HG02623 (cell line): ENCODE measurements around the gene ETAA1.

Experiments used
- ATAC-seq: cut with Tn5 transposase; IDR thresholded peaks from one replicate; pipeline ENCODE4 v1.9.1; 2021; ENCODE audit warnings: moderate library complexity; ENCODE audit not compliant: unreplicated experiment

Gene ETAA1

DNA sequence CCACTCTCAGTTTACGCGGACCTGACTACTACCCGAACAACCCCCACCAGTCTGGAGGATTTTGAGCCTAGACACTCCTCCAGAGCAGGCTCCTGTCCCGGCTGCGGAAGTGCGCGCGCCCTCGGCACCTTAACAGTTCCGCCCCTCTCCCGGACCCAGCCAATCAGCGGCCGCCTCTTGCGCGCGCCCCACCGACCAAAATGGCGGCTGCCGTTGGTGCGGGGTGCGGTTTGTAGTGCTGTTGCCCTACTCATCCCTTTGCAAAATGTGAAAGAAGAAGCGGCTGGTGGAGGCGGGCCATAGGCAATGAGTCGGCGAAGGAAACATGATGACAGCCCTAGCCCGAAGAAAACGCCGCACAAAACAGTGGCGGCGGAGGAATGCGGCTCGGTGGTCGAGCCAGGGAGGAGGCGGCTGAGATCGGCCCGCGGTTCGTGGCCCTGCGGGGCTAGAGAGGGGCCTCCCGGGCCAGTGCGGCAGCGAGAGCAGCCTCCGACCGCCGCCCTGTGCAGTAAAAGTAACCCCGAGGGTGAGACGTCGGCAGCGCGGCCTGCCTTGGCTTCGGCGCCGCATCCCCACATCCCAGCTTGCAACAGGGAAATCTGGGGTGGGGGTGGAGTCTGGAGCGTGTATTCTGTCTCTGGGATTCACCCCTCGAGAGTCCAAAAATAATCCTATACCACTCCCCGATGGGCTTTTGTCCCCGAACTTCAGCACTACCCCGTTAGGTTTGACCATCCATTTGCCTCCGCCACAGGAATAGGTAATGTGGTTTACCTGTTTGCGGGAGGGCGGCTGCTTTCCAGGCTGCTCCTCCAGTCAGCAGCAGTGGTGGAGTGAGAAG lies at the start of gene ETAA1:
Gene ETAA1 (plus strand): TSS at position 191 of the 844 bp plus-strand sequence. CDS start 116 bp downstream, at position 307.
- peak; percentile 99 for ATAC-seq

GRCh38 chr2:67366832-67367412 lies 30.2 kb upstream of the ETAA1 start:
- ATAC-seq: no peak

GRCh38 chr2:67374481-67374880 lies 22.7 kb upstream of the ETAA1 start:
- no peak for ATAC-seq

DNA sequence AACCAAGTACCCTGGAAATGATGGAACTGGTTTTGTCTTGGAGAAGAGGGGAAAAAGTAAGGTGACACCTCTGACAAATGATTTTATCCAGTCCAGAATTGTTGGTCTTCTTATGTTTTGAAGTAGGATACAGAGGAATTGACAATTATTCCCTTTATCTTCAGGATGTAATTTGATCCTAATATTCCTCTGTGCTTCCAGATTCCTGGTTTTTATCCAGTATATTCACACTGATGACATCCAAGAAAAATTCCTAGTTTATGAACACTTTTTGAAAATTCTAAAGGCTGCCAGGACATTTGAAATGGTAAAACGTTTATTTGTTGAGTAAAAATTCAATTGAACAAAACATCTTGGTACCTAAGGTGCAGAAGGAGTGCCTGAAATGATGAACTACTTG lies 22.2 kb upstream of the ETAA1 start:
- no peak for ATAC-seq

GRCh38 chr2:67378555-67378954 lies 18.6 kb upstream of the ETAA1 start:
- ATAC-seq: no peak

- no peak for ATAC-seq
These were observed 18.1 kb upstream of the ETAA1 start for GRCh38 chr2:67379048-67379447.

DNA sequence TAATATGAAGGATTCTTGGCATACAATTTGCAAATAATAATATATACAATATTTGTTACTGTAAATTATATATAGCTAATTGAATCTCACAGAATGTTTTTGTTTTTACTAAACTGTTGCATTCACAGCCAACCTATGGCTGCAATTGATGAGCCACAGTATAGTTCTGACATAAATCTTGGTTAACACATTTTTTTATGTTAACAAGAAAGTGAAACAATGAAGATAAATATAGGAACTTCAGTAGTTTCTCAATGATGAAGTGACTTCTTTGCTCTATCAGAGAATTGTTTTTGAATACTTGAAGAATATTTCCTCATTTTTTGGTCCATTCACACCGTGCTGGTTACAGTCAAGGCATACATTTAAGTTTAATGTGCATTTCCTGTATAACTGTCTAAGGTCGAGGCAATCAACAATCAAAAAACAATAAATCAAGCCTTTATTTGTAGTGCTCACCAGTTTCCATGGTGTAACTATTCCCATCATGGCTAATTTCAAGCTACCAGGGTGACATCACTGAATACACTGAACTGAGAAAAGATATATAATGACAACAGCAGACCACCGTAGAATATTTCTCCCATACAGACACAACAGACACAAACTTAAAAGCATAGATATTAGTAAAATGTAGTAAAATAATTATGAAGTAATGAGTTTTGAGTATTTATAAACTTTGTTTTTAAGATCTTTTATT lies 12.9 kb upstream of the ETAA1 start:
- no peak for ATAC-seq

DNA sequence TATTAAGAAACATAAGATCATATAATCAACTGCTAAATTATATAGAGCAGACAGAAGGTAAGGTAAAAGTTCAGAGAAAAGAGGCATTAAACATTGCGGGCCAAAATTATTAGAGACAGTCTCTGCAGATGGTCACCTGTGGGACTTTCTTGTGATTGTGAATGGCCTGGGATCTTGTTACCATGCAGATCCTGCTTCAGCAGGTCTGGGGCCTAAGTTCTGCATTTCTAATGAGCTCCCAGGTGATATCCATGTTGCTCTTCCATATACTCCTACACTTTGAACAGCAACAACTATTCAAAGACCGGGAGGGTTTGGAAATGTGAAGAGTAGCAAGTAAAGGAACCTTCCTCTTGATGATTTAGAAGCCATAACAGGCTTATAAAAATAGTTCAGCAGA lies 8.5 kb upstream of the ETAA1 start:
- no peak for ATAC-seq

DNA sequence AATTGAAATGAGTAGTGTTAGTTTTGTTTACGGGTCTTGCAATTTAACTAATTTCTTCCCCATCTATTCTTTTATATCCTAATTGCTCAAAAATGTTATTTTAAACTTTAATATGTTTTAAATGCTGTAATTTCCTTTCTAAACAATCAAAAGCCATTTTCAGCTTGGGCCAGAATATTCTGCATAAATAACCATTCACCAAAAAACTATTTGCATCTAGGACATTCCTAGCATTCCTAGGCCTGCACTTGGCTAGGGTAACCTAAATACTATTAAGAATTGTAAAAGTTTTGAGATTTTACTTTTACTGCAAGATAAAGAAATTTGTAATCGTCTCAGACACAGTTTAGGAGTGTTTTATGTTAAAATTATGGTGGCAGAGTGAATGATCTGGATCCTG lies 7.8 kb upstream of the ETAA1 start:
- no peak for ATAC-seq

GRCh38 chr2:67389788-67390187 lies 7.3 kb upstream of the ETAA1 start:
- no peak for ATAC-seq

DNA sequence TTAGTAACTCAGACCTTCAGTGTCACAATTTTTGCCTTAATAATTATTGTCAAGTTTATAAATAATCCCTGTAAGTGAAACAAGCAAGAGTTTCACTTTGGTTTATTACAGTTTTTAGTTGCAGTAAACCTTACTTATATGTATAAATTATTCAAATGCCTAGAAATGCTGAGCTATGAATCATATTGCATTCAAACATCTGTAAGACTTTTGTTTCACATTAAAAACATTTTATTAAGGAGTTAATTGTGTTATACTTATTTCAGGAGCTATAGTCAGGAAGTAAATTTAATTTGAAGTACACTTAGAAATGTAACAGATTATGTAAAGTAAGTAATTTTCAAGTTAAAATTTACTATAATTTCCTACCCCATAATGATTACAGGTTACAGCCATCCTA lies 3.9 kb upstream of the ETAA1 start:
- no peak for ATAC-seq

DNA sequence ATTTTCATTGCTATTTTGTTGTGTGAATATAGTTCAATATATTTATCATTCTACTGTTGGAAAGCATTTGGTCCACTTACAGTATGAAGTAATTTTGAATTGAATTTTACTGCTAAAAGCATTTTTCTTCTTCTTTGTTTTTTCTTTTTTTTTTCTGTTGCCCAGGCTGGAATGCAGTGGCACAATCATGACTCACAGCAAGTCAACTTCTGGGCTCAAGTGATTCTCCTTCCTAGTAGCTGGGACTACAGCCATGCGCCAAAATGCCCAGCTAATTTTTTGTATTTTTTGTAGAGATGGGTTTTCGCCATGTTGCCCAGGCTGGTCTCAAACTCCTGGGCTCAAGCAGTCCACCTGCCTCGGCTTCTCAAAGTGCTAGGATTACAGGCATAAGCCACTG lies 2.4 kb upstream of the ETAA1 start:
- no peak for ATAC-seq

- no peak for ATAC-seq
These were observed 2.0 kb downstream of the ETAA1 start for GRCh38 chr2:67399144-67399543.

DNA sequence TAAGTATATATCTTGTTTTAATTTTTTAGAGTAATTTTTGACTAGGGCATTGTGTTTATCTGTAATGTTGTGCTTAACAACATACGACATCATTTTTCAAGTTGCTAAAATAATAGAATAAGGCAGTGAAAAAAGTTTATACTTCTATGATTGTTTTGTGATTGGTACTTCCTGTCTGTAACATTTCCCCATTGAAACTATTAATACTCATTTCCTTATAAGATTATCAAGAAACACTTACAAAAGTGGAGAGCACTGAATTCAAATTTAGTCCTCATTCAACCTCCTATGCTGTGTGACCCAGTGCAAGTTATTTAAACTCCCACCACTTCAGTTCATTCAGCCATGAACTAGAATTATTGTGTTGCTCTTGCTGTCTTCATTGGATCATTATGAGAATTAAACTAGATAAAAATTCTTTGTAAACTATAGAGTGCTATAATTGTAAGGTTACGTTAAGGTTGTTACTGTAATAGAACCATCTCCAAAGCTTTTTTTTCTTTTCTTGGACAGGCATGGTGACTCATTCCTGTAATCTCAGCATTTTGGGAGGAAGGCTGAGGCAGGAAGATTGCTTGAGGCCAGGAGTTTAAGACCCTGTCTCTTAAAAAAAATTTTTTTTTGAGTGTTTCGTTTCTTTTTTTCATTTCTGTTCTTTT lies 2.8 kb downstream of the ETAA1 start:
- no peak for ATAC-seq

- ATAC-seq: no peak
These were observed 3.7 kb downstream of the ETAA1 start for GRCh38 chr2:67400560-67401485.

DNA sequence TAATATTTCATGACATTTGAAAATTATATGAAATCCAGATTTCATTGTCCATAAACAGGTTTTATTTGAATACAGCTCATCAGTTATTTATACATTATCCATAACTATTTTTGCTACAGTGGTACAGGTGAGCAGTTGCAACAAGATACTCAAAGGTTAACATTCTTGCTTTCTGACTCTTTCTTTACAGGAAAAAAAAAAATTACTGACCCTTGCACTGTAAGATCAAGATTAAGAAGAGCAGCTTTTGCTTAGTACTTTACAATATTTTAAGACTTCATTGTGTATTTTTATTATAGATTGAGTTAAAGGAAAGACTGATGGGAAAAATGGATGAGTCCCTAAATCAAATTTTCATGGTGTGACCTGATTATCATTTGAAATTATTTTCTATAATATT lies 11.2 kb downstream of the ETAA1 start:
- ATAC-seq: no peak

DNA sequence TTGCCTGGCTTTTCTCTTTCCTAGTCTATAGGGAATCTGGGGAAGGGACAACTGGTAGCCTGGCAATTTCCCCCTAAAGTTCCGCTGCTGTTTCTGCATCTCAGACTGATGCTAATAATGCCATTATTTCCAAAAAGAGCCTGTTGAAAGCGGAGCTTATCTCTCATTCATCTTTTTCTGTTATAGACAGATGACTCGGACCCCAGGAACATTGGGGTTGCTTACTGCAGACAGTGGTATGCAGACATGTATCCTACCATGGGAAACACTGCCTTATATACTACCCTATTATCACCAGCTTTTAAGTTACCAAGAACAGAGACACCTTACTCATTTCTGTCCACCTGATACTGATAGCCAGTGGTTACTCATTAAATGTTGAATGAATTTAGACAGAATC lies 15.3 kb downstream of the ETAA1 start:
- no peak for ATAC-seq

- ATAC-seq: no peak
These were observed 17.7 kb downstream of the ETAA1 start for GRCh38 chr2:67414867-67415266.

DNA sequence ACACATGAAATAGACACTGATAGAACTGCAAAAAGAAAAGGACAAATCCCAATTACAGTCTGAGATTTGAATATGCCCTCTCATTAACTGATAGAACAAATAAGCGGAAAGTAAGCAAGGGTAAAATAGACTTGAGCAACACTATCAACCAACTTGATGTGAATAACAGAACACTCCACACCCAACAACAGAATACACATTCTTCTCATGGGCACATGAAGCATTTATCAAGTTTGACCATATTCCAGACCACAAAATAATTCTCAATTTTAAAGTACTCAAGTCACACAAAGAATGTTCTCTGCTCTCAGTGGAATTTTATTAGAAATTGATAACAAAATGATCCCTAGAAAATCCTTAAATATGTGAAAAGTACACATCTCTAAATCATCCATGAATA lies 19.0 kb downstream of the ETAA1 start:
- no peak for ATAC-seq

- ATAC-seq: no peak
These were observed 26.4 kb downstream of the ETAA1 start for GRCh38 chr2:67423489-67423888.
